Renal pelvis (tissue), 12 donors: Measurements from ENCODE around the gene ZSCAN1. TPM values are rescaled to one million over a fixed set of nuclear protein-coding genes. Genes with fewer than 3 reads are reported as not detected.
A peak's percentile ranks its signal among the peaks of the same experiment; 100 is the strongest.
"Not testable (repeated sequence)": the region's sequence is repeated elsewhere in the genome, so short reads cannot be mapped to it uniquely, and the experiment has no call there.

Experiments
- DNase-seq: peaks from one replicate; pipeline ENCODE4 v3.0.0-alpha.2; 2013
- long read RNA-seq, 16 experiments: transcript quantifications; one replicate each; lab custom pipeline, GENCODE V29; 2026
- polyA plus RNA-seq, 3 donors: library from polyadenylated mRNA; unstranded; fragments of 120-200 nt; gene quantifications; one replicate each; pipeline ENCODE4 v1.2.1, GENCODE V29; 2013; ENCODE audit not compliant: insufficient read length in 3 of 3

ZSCAN1 gene, protein sequence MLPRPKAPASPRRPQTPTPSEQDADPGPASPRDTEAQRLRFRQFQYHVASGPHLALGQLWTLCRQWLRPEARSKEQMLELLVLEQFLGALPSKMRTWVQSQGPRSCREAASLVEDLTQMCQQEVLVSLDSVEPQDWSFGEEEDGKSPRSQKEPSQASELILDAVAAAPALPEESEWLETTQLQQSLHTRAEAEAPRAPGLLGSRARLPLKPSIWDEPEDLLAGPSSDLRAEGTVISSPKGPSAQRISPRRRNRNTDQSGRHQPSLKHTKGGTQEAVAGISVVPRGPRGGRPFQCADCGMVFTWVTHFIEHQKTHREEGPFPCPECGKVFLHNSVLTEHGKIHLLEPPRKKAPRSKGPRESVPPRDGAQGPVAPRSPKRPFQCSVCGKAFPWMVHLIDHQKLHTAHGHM
- polyA plus RNA-seq, result 1 to 10 TPM; 6.0 to 8.0 (median 7.8) TPM
- long read RNA-seq, donor 1, partial matches to known transcripts, result 0 of 2 reads
- long read RNA-seq, donor 1, other reads (novel, unspliced or antisense), result 0 of 2 reads
- long read RNA-seq, donor 2, transcript ZSCAN1-203 (3 exons, 813 nt), result major isoform, 11 of 11 reads
- long read RNA-seq, donor 2, partial matches to known transcripts, result 0 of 11 reads
- long read RNA-seq, donor 2, other reads (novel, unspliced or antisense), result 0 of 11 reads
- long read RNA-seq, donor 3, partial matches to known transcripts, result 0 of 2 reads
- long read RNA-seq, donor 3, other reads (novel, unspliced or antisense), result 0 of 2 reads
- long read RNA-seq, donor 4, transcript ZSCAN1-203 (3 exons, 813 nt), result major isoform, 5 of 5 reads
- long read RNA-seq, donor 4, partial matches to known transcripts, result 0 of 5 reads
- long read RNA-seq, donor 4, other reads (novel, unspliced or antisense), result 0 of 5 reads
- long read RNA-seq, donor 5, partial matches to known transcripts, result 0 of 3 reads
- long read RNA-seq, donor 5, other reads (novel, unspliced or antisense), result 0 of 3 reads
- long read RNA-seq, donor 6, partial matches to known transcripts, result 0 of 3 reads
- long read RNA-seq, donor 6, other reads (novel, unspliced or antisense), result 0 of 3 reads
- long read RNA-seq, donor 7, transcript ZSCAN1-203 (3 exons, 813 nt), result major isoform, 10 of 10 reads
- long read RNA-seq, donor 7, partial matches to known transcripts, result 0 of 10 reads
- long read RNA-seq, donor 7, other reads (novel, unspliced or antisense), result 0 of 10 reads
- long read RNA-seq, donor 8, result 0 reads
- long read RNA-seq, donor 9, transcript ZSCAN1-203 (3 exons, 813 nt), result major isoform, 6 of 6 reads
- long read RNA-seq, donor 9, partial matches to known transcripts, result 0 of 6 reads
- long read RNA-seq, donor 9, other reads (novel, unspliced or antisense), result 0 of 6 reads
- long read RNA-seq, donor 10, partial matches to known transcripts, result 0 of 3 reads
- long read RNA-seq, donor 10, other reads (novel, unspliced or antisense), result 0 of 3 reads
- long read RNA-seq, donor 11, partial matches to known transcripts, result 0 of 4 reads
- long read RNA-seq, donor 11, other reads (novel, unspliced or antisense), result 0 of 4 reads
- long read RNA-seq, donor 12, partial matches to known transcripts, result 10 of 13 reads
- long read RNA-seq, donor 12, other reads (novel, unspliced or antisense), result 0 of 13 reads
- long read RNA-seq, donor 13, partial matches to known transcripts, result 0 of 1 reads
- long read RNA-seq, donor 13, other reads (novel, unspliced or antisense), result 0 of 1 reads
- long read RNA-seq, donor 14, transcript ZSCAN1-203 (3 exons, 813 nt), result major isoform, 6 of 6 reads
- long read RNA-seq, donor 14, partial matches to known transcripts, result 0 of 6 reads
- long read RNA-seq, donor 14, other reads (novel, unspliced or antisense), result 0 of 6 reads
- long read RNA-seq, donor 15, transcript ZSCAN1-203 (3 exons, 813 nt), result major isoform, 6 of 11 reads
- long read RNA-seq, donor 15, partial matches to known transcripts, result 5 of 11 reads
- long read RNA-seq, donor 15, other reads (novel, unspliced or antisense), result 0 of 11 reads
- long read RNA-seq, donor 16, partial matches to known transcripts, result 0 of 2 reads
- long read RNA-seq, donor 16, other reads (novel, unspliced or antisense), result 0 of 2 reads

DNA sequence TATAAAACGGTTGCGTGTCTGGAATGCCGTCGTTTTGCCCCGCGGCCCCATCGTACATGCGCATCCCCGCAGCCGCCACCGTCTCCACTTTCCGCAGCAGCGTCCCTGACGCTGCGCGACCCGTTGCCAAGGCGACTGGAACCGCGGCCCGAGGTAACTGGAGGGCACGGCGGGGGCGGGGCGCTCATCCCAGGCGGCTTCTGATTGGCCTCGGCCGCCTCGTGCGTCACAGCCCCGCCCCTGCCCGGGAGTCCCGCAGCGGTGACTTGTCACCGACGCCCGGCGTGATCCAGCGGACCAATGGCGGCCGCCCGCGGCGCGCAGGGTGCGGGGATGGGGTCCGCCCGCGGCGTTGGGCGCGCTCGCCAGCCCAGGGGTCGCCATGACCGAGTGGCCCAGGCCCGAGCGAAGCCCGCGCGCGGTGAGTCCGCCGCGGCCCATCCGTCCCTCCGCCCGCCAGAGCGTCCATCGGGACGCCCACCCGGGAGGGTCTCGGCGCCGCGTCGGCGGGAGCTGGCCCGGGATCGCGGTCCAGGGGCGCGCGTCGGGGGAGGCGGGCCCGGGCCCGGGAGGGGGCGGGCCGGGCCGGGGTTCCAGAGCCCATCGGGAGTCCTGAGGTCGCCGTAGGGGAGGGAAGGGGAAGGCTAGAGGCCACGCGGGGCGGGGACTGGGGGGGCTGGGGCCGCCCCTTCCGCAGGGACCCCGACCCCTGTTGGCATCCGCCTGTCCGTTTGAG, at the start of gene ZSCAN1:
Gene ZSCAN1 (plus strand): TSS at position 285 of the 736 bp plus-strand sequence. CDS start 3,812 bp downstream, outside the sequence.
- DNase-seq, result peak; percentile 96

DNA sequence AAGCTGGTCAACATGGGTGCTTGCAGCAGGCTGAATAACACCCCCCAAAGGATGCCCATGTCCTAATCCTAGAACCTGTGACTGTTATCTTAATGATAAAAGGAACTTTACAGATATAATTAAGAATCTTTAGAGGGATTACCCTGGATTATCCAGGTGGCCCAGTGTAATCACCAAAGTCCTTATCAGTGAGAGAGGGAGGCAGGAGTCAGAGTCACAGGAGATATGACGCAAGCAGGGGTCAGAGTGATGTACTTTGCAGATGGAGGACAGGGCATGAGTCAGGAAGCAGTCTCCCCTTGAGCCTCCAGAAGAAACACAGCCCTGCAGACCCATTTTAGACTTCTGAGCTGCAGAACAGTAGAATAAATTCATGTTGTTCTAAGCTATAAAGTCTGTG, 41.0 kb upstream of the ZSCAN1 start:
- no peak for DNase-seq

DNA sequence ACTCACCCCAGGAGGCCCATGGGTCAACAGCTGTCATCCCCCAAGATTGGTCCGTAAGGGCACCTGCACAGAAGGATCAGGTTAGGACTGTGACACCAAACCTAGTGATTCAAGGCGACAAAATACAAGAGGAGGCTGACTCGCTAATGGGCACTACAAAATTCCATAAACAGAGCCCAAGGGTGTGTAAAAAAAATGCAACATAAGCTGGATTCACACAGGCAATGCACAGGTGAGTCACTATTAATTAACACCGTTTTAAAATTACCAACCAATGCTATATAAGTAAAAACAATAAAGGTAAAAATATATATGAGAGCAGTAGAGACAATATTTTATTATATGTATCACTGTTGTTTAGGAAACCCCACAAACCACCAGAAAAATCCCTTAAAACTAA, 33.1 kb upstream of the ZSCAN1 start:
- no peak for DNase-seq

DNA sequence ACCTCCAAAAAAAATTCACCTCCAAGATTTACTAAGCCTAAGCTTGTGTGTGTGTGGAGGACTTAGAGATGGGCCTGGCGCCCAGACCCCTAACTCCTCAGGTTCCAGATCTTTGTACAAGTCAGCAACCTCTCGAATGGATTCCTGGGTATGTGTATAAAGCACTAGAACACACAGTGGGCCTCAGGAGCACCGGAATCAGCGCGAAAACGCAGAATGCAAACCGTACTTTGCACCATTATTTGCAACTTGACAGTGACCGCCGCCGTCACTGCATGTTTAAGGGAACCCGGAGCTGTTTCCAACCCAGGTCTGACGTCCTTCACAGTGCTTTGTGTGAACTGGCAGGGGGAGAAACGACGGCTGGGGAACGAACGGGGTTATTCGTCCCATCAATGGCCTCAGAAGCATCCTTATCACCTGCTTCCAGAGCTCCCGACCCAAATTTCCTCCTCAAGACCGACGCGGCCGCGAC, 31.9 kb upstream of the ZSCAN1 start:
- DNase-seq, result peak; percentile 40

DNA sequence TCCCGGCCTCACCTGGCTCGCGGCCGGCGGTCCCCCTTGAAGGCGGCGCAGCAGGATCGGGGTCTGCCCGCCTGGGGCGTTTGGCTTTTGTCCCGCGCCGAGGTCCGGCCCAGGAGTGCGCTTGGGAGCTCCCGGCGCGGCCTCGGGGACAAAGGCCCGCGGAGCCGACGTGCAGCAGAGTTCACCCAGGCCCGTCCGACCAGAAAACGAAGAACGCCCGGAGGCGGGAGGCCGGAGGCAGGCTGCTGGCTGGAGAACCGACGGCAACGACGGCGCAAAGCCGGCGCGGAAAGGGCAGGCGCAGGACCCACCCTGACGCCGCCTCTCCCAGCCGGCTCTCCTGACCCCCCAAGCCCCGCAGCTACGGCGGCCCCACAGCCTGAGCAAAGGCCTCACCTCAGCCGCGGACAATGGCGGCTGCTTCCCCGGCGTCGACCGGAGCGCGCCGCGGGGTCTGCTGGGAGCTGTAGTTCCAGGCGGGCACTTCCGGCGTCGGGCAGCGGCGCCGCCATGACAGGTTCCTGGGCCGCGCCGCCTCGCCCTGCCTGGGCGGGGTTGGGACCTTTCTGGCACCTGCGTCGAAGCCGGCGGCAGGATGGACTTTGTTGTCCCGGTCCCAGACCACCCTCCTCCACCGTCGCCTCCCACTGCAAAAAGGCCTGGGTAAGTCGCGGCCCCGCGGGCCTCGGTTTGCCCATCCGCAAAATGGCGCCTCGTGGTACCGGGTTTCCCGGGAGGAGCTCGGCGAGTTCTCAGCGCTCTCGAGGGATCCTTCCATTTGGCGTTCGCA, 31.2 kb upstream of the ZSCAN1 start, which contains the start of gene ZNF606:
Gene ZNF606 (minus strand): TSS at position 437 of the 790 bp plus-strand sequence. CDS start 1,501 bp downstream, outside the sequence.
- peak; percentile 89 for DNase-seq

DNA sequence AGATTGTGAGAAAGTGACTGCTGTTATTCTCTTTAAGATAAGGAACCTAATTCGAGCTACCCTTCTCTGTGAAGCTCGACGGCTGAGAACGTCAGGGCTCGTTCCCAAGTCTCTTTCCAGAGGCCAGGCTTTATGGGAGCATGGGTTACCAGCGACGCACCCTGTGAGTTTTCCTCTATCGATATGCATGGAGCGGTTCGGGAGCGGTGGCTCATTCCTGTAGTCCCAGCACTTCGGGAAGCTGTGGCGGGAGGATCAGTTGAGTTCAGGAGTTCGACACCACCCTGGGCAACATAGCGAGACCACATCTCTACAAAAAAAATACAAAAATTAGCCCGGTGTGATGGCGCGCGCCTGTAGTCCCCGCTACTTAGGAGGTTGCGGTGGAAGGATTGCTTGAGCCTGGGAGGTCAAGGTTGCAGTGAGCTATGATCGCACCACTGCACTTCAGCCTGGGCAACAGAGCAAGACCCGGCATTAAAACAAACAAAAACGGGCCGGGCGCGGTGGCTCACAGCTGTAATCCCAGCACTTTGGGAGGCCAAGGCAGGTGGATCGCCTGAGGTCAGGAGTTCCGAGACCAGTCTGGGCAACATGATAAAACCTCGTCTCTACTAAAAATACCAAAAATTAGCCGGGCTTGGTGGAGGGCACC, 30.5 kb upstream of the ZSCAN1 start:
- DNase-seq, result no peak

DNA sequence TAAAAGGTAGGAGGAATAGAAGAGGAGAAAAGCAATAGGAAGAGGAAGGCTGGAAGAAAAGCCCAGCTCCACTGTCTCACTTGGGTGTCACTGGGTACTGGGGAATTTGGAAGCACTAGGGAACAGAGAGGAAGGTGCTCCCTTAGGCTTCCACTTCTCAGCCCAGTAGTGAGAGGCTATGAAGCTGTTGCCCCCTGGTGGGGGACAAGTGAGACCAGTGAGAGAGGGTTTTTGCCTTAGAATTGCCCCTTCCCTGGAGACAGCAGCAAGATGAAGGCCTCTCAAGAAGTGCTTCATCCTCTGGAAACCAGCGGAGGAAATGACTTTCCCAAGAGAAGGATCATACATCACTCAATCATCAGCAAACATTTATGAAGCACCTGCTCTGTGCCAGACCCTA, 26.5 kb upstream of the ZSCAN1 start:
- DNase-seq, result no peak

DNA sequence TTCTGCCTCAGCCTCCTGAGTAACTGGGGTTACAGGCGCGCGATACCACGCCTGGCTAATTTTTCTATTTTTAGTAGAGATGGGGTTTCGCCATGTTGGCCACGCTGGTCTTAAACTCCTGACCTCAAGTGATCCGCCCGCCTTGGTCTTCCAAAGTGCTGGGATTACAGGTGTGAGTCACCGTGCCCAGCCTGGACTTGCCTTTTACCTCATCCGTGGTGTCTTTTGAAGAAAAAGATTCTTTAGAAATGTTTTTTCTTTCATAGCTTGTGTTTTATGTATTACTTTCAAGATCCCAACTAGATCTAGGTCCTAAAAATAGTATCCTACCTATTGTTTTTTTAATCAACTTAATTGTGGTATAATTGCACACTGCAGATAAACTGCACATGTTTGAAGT, 24.9 kb upstream of the ZSCAN1 start:
- not testable (repeated sequence) for DNase-seq

DNA sequence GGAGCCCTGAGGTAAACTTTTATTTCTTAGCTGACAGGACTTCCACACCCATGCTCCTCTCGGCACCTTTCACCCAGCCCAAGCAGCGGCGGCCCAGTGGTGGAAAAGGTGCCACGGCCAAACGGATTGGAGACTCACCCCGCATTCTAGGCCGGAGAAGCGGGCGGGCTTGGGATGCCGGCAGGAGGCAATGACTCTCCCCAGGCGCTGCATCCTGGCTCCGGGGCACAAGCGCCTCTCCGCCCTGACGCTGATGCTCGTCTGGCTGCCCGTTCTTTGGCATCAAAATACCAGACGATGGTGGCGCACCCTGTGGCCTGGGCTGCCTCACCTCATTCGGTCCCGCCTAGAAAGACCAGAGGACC, 24.5 kb upstream of the ZSCAN1 start:
- DNase-seq, result no peak

DNA sequence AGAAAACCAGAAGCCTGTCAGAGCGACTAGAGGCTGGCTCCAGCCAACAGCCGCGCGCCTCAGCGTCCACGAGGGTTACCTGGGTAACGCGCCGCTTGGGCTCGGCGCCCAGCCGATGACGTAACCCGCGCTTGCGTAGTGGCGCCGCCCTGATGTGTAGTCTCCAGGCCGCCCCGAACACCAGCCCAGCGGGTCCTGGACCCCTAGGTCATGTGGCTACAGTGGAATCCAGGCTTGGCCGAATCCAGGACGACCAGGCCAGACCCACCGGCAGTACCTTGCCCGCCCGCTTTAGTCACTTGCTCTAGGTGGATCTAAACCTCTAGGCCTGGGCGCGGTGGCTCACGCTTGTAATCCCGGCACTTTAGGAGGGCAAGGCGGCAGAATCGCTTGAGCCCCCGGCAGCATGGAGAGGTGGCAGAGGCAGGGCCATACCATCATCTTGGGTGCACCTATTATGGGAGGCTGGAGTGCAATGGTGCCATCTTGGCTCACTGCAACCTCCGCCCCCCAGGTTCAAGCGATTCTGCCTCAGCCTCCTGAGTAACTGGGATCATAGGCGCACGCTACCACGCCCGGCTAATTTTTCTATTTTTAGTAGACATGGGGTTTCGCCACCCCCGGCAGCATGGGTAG, 24.0 kb upstream of the ZSCAN1 start:
- DNase-seq, result peak; percentile 95

DNA sequence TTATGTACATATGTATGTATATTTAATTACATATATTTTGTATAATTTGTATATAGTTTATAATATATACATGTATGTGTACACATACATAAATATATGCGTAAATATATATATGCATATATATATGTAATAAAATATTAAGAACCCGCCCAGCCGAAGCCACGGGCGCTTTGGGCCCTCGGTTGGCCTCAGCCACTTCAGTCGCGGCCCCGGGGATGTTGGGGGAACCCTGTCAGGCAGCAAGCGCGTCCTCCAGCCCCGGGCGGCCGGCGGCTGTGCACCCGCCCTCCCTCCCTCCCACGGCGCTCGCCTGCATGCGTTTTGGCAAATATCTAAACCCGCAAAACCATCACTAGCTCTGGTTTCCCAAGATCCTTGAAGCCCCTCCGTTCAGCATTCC, 23.3 kb upstream of the ZSCAN1 start:
- DNase-seq, result no peak

DNA sequence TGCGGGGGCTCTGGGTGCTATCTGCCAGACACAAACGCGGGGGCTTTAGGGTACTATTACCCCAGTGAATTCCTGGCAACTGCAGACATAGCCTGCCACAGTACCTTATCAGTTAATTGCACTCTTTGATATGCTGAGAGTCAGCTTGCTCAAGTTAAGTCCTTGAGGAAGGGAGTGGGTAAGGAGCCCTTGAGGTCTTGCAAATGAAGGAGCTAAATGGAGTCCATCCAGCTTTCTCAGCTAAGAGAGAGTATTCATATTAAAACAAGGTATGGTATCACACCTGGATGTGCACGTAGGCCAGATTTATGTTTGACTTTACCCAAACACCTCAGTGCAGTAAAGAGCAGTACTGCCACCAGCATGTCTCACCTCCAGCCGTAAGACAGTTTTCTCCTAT, 19.7 kb upstream of the ZSCAN1 start:
- no peak for DNase-seq

DNA sequence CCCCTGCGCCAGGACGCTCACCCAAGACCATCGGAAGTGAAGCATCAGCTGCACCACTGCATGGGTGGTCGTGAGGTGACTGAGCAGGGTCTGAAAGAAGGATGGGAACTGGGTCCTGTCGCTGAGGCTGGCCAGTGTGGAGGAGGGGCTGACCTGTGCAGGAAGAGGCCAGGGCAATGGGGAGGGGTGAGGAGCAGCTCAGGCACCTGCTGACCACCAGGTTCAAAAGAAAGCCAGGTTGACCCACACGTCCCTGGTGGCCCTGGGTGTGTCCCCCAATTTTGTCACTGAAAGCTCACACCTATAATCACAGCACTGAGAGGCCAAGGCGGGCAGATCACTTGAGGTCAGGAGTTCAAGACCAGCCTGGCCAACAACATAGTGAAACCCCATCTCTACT, 13.7 kb upstream of the ZSCAN1 start:
- no peak for DNase-seq

DNA sequence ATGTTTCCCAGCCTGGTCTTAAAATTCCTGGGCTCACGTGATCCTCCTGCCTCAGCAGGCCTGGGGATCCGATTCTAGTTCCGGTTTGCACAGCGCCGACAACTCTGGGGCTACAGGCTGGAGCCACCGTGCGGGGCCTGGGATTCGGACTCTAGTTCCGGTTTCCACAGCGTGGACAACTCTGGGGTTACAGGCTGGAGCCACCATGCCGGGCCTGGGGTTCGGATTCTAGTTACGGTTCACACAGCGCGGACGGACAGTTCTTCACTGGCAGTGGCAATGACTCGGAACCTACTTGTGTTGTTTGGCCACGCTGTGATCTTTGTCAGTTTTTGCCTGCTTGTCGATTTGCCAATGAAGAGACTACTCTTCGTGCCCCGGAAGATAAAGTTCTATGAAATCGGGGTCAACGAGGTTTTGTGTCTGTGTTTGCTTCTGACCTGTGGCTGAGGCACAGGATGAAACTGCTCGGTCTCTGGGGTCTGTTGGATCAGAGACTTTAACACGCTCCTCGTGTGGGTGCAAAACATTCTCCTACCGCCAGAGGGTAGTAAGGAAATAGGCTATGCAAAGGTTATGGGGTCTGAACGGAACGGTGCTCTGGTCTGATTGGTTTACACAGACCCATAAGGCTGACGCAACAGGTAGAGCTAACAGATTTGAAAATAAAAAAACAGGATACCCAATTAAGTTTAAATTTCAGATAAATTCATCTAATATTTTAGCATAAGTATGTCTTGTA, 12.1 kb upstream of the ZSCAN1 start:
- peak; percentile 83 for DNase-seq

DNA sequence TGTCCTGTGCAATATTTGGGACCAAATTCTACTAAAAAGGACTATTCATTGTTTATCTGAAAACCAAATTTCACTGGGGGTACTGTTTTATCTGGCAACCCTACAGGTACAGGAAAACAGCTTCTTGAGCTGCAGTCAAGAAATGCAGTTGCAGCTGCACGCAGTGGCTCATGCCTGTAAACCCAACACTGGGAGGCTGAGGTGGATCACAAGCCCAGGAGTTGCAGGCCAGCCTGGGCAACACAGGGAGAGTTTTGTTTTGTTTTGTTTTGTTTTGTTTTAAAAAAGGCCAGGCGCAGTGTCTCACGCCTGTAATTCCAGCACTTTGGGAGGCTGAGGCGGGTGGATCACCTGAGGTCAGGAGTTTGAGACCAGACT, 11.6 kb upstream of the ZSCAN1 start:
- no peak for DNase-seq

DNA sequence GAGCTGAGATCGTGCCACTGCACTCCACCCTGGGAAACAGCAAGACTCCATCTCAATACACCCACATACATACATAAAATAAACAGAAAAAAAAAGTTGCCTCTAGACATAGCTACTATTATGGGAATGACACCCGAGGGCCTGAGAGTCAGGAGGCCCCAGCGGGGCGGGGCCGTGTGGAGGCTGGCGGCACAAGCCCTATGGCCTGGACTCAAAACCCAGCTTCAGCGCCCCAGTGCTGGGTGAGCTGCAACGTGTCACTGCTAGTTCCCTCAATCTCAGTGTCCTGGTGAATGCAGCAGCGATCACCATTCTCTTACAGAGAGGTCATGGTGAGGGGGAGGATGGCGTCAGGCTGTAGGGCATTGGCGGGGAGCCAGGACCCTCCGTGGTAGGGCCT, 9.2 kb upstream of the ZSCAN1 start:
- DNase-seq, result no peak

DNA sequence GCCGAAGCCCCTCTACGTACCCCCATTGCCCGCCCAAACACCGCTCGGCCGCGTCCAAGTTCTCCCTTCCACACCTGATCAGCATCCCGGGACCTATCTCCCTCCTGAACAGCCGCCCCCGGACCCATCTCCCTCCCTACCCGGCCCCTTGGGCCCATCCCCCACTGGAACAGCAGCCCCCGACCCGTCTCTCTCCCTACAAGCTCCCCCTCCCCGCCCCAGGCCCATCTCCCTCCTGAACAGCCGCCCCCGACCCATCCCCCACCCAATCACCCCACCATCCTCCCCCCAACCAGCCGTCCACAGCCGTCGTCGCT, 610 bp downstream of the ZSCAN1 start:
- no peak for DNase-seq
